Sigmoid colon (tissue), 7 donors: Measurements from ENCODE around the gene CEP170B. TPM values are rescaled to one million over a fixed set of nuclear protein-coding genes. Genes with fewer than 3 reads are reported as not detected.
A peak's percentile ranks its signal among the peaks of the same experiment; 100 is the strongest.
"Not testable (repeated sequence)": the region's sequence is repeated elsewhere in the genome, so short reads cannot be mapped to it uniquely, and the experiment has no call there.

Experiments used
- DNase-seq: peaks from one replicate; pipeline ENCODE4 v3.0.0-alpha.2; 2019
- H3K27ac ChIP-seq, 4 donors: fragments of 200-600 bp; sonication (generic); one replicate each; pipeline ENCODE4 v1.5.1; 2016 to 2019; ENCODE audit warnings: mild to moderate bottlenecking in 1 of 4
- H3K27me3 ChIP-seq, 3 donors: fragments of 200-600 bp; sonication (generic); one replicate each; pipeline ENCODE4 v1.5.1; 2019; ENCODE audit warnings: mild to moderate bottlenecking in 1 of 3
- H3K36me3 ChIP-seq, 4 donors: fragments of 200-600 bp; sonication (generic); one replicate each; pipeline ENCODE4 v1.5.1; 2016 to 2019
- H3K4me1 ChIP-seq, 4 donors: fragments of 200-600 bp; sonication (generic); one replicate each; pipeline ENCODE4 v1.5.1; 2017 to 2019
- H3K4me3 ChIP-seq, 4 donors: fragments of 200-600 bp; sonication (generic); one replicate each; pipeline ENCODE4 v1.5.1; 2017 to 2019; ENCODE audit warnings: mild to moderate bottlenecking in 2 of 4, moderate library complexity in 1 of 4
- H3K9me3 ChIP-seq, 4 donors: fragments of 200-600 bp in 3 of 4; sonication (generic) in 3 of 4; one replicate each; pipeline versions ENCODE4 v1.5.1 to v1.6.1; 2013 to 2019
- EP300 ChIP-seq, 4 donors: sonication (generic); formaldehyde crosslinking; IDR thresholded peaks; one replicate each; pipeline ENCODE4 v1.6.1; 2017; ENCODE audit warnings: antibody characterized with exemption in 4 of 4
- POLR2A ChIP-seq, 2 donors: fragments of 450-650 bp; IDR thresholded peaks; one replicate each; pipeline ENCODE4 v1.6.1; 2016; ENCODE audit warnings: antibody characterized with exemption in 2 of 2, mild to moderate bottlenecking in 2 of 2, moderate library complexity in 2 of 2
- POLR2AphosphoS5 ChIP-seq, 4 donors: sonication (generic); formaldehyde crosslinking; IDR thresholded peaks; one replicate each; pipeline ENCODE4 v1.6.1; 2017; ENCODE audit warnings: antibody characterized with exemption in 4 of 4
- WGBS, 2 donors: extraction: QIAGEN DNeasy Blood & Tissue Kit; methylation state at CpG; one replicate each; pipeline ENCODE4 v1.1.7; 2013; 5-methylcytosine and 5-hydroxymethylcytosine counted together
- intact Hi-C: fragments of 100-400 bp; cut with DNase I; formaldehyde crosslinking; loops from one replicate; pipeline ENCODE4 v1.15.1; 2023
- polyA plus RNA-seq, 3 donors: library from polyadenylated mRNA; stranded (reverse); fragments of 200-250 nt; gene quantifications; one replicate each; pipeline ENCODE4 v1.2.3, GENCODE V29; 2013
- total RNA-seq, 4 donors: library from RNA; depleted of rRNA; stranded (reverse); fragments of >200 nt; gene quantifications; one replicate each; pipeline ENCODE4 v1.1.0, GENCODE V29; 2016
- TF ChIP-seq, protein P1 (sequence below), 4 experiments: fragments of 450-650 bp in 3 of 4; fragments of 200-600 bp in 1 of 4; IDR thresholded peaks; one replicate each; pipeline ENCODE4 v1.5.1; 2016 to 2019; ENCODE audit warnings: antibody characterized with exemption in 4 of 4, mild to moderate bottlenecking in 3 of 4, moderate library complexity in 2 of 4
- donor health status: healthy with polysubstance abuse.
- donor health status: Bipolar disorder and iron deficiency.
- donor health status: healthy.

CEP170B gene
- total and polyA plus RNA-seq, 7 donors = 5.4 to 60.0 (median 14.9) TPM

DNA sequence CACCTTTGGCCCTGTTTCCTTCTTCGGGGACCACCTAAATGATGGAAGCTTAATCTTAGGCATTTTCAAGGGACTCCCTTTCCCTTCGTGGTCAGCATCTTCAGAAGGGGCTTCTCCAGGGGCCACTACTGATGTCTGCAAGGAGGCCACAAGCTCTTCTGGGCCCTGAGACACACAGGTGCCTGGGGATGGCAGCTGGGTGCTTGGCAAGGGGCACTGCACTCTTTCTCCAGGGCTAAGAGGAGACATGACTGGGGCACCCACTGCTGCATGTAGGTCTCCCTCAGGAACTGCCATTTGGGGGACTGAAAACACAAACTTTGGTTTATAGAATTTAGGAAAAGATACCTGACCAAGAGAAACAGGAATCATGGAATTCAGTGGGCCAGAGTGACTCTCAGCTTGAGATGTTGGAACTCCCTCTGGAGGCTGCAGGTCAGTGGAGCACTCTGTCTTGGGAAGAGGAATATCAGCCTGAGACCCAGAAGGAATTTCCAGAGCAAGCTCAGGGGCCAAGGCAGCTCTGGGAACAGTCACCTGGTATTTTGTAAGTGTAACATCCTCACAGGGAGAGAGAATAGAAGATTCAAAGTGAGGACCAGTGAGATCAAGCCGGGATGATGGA is 75.6 kb downstream of the CEP170B start:
- no peak for TF ChIP-seq POLR2AphosphoS5 (IDR thresholded peaks at IDR 0.05)
- TF ChIP-seq, protein P1, sequence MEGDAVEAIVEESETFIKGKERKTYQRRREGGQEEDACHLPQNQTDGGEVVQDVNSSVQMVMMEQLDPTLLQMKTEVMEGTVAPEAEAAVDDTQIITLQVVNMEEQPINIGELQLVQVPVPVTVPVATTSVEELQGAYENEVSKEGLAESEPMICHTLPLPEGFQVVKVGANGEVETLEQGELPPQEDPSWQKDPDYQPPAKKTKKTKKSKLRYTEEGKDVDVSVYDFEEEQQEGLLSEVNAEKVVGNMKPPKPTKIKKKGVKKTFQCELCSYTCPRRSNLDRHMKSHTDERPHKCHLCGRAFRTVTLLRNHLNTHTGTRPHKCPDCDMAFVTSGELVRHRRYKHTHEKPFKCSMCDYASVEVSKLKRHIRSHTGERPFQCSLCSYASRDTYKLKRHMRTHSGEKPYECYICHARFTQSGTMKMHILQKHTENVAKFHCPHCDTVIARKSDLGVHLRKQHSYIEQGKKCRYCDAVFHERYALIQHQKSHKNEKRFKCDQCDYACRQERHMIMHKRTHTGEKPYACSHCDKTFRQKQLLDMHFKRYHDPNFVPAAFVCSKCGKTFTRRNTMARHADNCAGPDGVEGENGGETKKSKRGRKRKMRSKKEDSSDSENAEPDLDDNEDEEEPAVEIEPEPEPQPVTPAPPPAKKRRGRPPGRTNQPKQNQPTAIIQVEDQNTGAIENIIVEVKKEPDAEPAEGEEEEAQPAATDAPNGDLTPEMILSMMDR (IDR thresholded peaks at IDR 0.05) = no peak
- TF ChIP-seq EP300 (IDR thresholded peaks at IDR 0.05) = no peak
- TF ChIP-seq POLR2A (IDR thresholded peaks at IDR 0.05) = no peak
- Histone ChIP-seq H3K4me3 (no peak overlapping the region), H3K36me3 (peaks cover 0 to 72% (median 22%) of the 10 kb centered on the region in 4 donors), H3K4me1 (no peaks in the 10 kb centered on the region), H3K27me3 (no peaks in the 10 kb centered on the region), H3K9me3 (no peaks in the 10 kb centered on the region), H3K27ac (no peak overlapping the region)
- WGBS, 2 donors = 72 to 87% methylated on average over 3 of the region's 3 CpGs
- peak; percentile 32 for DNase-seq
- intact Hi-C loops = no loop called here

DNA sequence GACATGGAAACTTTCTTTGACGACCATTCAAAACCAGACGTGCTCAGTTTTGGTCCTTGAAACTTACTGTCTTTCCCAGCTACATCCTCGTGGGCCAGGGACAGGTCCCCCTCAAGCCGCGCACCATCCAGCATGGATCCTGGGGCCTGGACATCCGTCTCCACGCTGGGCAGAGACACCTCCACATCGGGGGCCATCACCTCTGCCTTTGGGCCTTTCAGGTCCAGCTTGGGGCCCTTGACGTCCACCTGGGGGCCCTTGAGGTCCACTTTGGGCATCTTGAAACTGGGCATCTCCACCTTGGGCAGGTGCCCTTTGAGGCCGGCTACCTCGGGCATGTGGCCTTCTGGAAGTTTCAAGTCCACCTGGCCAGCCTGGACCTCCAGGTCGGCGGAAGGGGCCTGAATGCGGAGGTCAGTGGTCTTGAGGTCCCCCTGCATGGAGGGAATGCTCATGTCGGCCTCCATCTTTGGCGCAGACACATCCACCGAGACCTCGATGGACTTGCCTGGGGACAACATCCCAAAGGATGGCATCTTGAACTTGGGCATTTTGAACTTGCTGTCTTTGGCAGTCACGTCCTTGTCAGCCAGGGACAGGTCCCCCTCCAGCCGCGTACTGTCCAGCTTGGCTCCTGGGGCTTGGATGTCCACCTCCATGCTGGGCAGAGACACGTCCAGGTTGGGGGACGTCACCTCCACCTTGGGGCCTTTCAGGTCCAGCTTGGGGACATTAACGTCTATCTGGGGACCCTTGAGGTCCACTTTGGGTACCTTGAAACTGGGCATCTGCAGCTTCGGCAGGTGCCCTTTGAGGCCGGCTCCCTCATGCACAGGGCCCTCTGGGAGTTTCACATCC is 76.7 kb downstream of the CEP170B start:
- peak; percentile 53 for DNase-seq
- 90 to 94% methylated on average over 26 of the region's 26 CpGs for WGBS, 2 donors

DNA sequence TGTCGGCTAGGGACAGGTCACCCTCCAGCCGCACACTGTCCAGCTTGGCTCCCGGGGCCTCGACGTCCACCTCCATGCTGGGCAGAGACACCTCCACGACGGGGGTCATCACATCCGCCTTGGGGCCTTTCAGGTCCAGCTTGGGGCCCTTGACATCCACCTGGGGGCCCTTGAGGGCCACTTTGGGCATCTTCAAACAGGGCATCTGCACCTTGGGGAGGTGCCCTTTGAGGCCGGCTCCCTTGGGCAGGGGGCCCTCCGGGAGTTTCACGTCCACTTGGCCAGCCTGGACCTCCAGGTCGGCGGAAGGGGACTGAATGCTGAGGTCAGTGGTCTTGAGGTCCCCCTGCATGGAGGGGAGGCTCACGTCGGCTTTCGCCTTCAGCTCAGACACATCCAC is 77.5 kb downstream of the CEP170B start:
- H3K27ac ChIP-seq = no peak overlapping the region
- DNase-seq = peak; percentile 59
- H3K4me3 ChIP-seq = no peak overlapping the region
- H3K27me3 ChIP-seq = no peaks in the 10 kb centered on the region
- intact Hi-C loops = no loop called here
- no peak for TF ChIP-seq EP300 (IDR thresholded peaks at IDR 0.05)
- TF ChIP-seq POLR2AphosphoS5 (IDR thresholded peaks at IDR 0.05) = no peak
- TF ChIP-seq, protein P1 (IDR thresholded peaks at IDR 0.05) = no peak
- no peak for TF ChIP-seq POLR2A (IDR thresholded peaks at IDR 0.05)
- H3K9me3 ChIP-seq = no peaks in the 10 kb centered on the region
- peaks cover 0 to 92% (median 22%) of the 10 kb centered on the region in 4 donors for H3K36me3 ChIP-seq
- H3K4me1 ChIP-seq = no peaks in the 10 kb centered on the region
- 93 to 96% methylated on average over 16 of the region's 16 CpGs for WGBS, 2 donors

More for the DNA sequence above, 76.7 kb downstream of the CEP170B start:
- Histone ChIP-seq H3K9me3 (no peaks in the 10 kb centered on the region), H3K4me3 (no peak overlapping the region), H3K27me3 (no peaks in the 10 kb centered on the region), H3K27ac (no peak overlapping the region), H3K4me1 (no peaks in the 10 kb centered on the region), H3K36me3 (peaks cover 0 to 83% (median 22%) of the 10 kb centered on the region in 4 donors)
- TF ChIP-seq POLR2AphosphoS5 (IDR thresholded peaks at IDR 0.05) = no peak
- intact Hi-C loops = no loop called here

DNA sequence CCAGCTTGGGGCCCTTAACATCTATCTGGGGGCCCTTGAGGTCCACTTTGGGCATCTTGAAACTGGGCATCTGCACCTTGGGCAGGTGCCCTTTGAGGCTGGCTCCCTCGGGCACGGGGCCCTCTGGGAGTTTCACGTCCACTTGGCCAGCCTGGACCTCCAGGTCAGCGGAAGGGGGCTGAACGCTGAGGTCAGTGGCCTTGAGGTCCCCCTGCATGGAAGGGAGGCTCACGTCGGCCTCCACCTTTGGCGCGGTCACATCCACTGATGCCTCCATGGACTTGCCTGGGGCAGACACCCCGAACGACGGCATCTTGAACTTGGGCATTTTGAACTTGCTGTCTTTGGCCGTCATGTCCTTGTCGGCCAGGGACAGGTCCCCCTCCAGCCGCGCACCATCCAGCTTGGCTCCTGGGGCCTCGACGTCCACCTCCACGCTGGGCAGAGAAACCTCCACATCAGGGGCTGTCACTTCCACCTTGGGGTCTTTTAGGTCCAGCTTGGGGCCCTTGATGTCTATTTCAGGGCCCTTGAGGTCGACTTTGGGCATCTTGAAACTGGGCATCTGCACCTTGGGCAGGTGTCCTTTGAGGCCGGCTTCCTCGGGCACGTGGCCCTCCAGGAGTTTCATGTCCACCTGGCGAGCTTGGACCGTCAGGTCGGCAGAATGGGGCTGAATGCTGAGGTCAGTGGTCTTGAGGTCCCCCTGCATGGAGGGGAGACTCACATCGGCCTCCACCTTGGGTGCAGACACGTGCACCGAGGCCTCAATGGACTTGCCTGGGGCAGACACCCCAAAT is 78.3 kb downstream of the CEP170B start:
- H3K9me3 ChIP-seq, H3K27me3 ChIP-seq, H3K4me3 ChIP-seq, H3K4me1 ChIP-seq, H3K27ac ChIP-seq, intact Hi-C loops: not testable (repeated sequence)
- peak; percentile 60 for DNase-seq
- 91 to 93% methylated on average over 29 of the region's 29 CpGs for WGBS, 2 donors
- H3K36me3 ChIP-seq = peaks cover 0 to 100% (median 22%) of the 10 kb centered on the region in 4 donors

DNA sequence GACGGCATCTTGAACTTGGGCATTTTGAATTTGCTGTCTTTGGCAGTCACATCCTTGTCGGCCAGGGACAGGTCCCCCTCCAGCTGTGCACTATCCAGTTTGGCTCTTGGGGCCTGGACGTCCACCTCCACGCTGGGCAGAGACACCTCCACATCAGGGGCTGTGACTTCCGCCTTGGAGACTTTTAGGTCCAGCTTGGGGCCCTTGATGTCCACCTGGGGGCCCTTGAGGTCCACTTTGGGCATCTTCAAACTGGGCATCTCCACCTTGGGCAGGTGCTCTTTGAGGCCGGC is 78.9 kb downstream of the CEP170B start:
- H3K4me1 ChIP-seq, DNase-seq, intact Hi-C loops, H3K9me3 ChIP-seq, H3K27ac ChIP-seq, H3K4me3 ChIP-seq, H3K27me3 ChIP-seq: not testable (repeated sequence)
- WGBS, 2 donors = 76 to 94% methylated on average over 6 of the region's 6 CpGs
- peaks cover 0 to 100% (median 20%) of the 10 kb centered on the region in 4 donors for H3K36me3 ChIP-seq

DNA sequence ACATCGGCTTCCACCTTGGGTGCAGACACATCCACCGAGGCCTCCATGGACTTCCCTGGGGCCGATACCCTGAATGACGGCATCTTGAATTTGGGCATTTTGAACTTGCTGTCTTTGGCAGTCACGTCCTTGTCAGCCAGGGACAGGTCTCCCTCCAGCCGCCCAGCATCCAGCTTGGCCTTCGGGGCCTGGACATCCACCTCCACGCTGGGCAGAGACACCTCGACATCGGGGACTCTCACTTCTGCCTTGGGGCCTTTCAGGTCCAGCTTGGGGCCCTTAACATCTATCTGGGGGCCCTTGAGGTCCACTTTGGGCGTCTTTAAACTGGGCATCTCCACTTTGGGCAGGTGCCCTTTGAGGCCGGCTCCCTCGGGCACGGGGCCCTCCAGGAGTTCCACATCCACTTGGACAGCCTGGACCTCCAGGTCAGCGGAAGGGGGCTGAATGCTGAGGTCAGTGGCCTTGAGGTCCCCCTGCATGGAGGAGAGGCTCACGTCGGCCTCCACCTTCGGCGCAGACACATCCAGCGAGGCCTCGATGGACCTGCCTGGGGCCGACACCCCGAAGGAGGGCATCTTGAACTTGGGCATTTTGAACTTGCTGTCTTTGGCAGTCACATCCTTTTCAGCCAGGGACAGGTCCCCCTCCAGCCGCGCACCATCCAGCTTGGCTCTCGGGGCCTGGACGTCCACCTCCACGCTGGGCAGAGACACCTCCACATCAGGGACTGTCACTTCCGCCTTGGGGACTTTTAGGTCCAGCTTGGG is 79.6 kb downstream of the CEP170B start:
- 90 to 95% methylated on average over 29 of the region's 29 CpGs for WGBS, 2 donors
- H3K27me3 ChIP-seq, H3K9me3 ChIP-seq, intact Hi-C loops, DNase-seq, H3K27ac ChIP-seq, H3K4me3 ChIP-seq, H3K4me1 ChIP-seq: not testable (repeated sequence)
- peaks cover 0 to 100% (median 14%) of the 10 kb centered on the region in 4 donors for H3K36me3 ChIP-seq

DNA sequence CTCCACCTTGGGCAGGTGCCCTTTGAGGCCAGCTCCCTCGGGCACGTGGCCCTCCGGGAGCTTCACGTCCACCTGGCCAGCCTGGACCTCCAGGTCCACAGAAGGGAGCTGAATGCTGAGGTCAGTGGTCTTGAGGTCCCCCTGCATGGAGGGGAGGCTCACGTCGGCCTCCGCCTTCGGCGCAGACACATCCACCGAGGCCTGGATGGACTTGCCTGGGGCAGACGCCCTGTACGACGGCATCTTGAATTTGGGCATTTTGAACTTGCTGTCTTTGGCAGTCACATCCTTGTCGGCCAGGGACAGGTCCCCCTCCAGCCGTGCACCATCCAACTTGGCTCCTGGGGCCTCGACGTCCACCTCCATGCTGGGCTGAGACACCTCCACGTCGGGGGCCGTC is 80.2 kb downstream of the CEP170B start:
- intact Hi-C loops, H3K4me1 ChIP-seq: not testable (repeated sequence)

More for the DNA sequence above, 80.2 kb downstream of the CEP170B start:
- not testable (repeated sequence) for H3K4me3 ChIP-seq, H3K27ac ChIP-seq, DNase-seq, H3K27me3 ChIP-seq, H3K9me3 ChIP-seq
- peaks cover 0 to 98% (median 12%) of the 10 kb centered on the region in 4 donors for H3K36me3 ChIP-seq
- 89 to 93% methylated on average over 18 to 20 of the region's 20 CpGs for WGBS, 2 donors
